ENCODE measurements around the gene TPD52L2.
"Not testable (repeated sequence)": the region's sequence is repeated elsewhere in the genome, so short reads cannot be mapped to it uniquely, and the experiment has no call there.

GRCh38 chr20:63867042-63867441 is 2.0 kb downstream of the TPD52L2 start:
- TF ChIP-seq, protein P1, sequence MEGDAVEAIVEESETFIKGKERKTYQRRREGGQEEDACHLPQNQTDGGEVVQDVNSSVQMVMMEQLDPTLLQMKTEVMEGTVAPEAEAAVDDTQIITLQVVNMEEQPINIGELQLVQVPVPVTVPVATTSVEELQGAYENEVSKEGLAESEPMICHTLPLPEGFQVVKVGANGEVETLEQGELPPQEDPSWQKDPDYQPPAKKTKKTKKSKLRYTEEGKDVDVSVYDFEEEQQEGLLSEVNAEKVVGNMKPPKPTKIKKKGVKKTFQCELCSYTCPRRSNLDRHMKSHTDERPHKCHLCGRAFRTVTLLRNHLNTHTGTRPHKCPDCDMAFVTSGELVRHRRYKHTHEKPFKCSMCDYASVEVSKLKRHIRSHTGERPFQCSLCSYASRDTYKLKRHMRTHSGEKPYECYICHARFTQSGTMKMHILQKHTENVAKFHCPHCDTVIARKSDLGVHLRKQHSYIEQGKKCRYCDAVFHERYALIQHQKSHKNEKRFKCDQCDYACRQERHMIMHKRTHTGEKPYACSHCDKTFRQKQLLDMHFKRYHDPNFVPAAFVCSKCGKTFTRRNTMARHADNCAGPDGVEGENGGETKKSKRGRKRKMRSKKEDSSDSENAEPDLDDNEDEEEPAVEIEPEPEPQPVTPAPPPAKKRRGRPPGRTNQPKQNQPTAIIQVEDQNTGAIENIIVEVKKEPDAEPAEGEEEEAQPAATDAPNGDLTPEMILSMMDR (IDR thresholded peaks at IDR 0.05), result not testable (repeated sequence)
- not testable (repeated sequence) for TF ChIP-seq POLR2A, EP300, POLR2AphosphoS5 (IDR thresholded peaks at IDR 0.05)

Measured in stomach (tissue), 4 donors.